BE2C (cell line): ENCODE data around the gene CCDC47.
"Not testable (repeated sequence)": the region's sequence is repeated elsewhere in the genome, so short reads cannot be mapped to it uniquely, and the experiment has no call there.

Experiments used
- DNase-seq: peaks from one replicate; pipeline ENCODE4 v3.0.0-alpha.2; 2020
- H3K27me3 ChIP-seq: fragments of 250-450 bp; sonication (Bioruptor Pico); 2 replicates; pipeline ENCODE4 v1.5.1; 2020; ENCODE audit warnings: mild to moderate bottlenecking
- H3K36me3 ChIP-seq: fragments of 250-450 bp; sonication (Bioruptor Pico); 2 replicates; pipeline ENCODE4 v1.5.1; 2020; ENCODE audit warnings: mild to moderate bottlenecking
- H3K4me1 ChIP-seq: fragments of 250-450 bp; sonication (Bioruptor Pico); 2 replicates; pipeline ENCODE4 v1.5.1; 2020
- H3K4me3 ChIP-seq: 2 replicates; pipeline ENCODE4 v1.5.1; 2011; ENCODE audit warnings: low read depth, low read length
- H3K9me3 ChIP-seq: fragments of 250-450 bp; sonication (Bioruptor Pico); 2 replicates; pipeline ENCODE4 v1.5.1; 2020
- TF ChIP-seq, protein P1 (sequence below): IDR thresholded peaks from 2 replicates; pipeline ENCODE4 v1.5.1; 2012; ENCODE audit warnings: mild to moderate bottlenecking, low read depth, low read length

Gene CCDC47

DNA sequence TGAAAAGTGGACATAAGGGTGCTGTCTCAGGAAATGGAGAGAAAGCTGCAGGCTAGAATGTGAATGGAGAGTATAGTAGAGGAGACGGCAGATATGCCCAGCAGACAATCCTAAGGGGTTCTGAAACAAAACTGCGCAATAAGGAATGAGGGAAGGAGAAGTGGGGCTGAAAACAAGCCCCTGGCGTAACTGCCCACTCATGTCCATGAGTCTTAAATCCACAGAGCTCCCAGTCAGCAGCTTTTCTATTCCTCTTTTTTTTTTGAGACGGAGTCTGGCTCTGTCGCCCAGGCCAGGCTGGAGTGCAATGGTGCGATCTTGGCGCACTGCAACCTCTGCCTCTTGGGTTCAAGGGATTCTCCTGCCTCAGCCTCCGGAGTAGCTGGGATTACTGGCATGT, 37.7 kb downstream of the CCDC47 start:
- Histone ChIP-seq H3K36me3 (no peaks in the 10 kb centered on the region), H3K4me1 (no peaks in the 10 kb centered on the region), H3K4me3 (no peak overlapping the region), H3K9me3 (no peaks in the 10 kb centered on the region), H3K27me3 (no peaks in the 10 kb centered on the region)
- TF ChIP-seq, protein P1, sequence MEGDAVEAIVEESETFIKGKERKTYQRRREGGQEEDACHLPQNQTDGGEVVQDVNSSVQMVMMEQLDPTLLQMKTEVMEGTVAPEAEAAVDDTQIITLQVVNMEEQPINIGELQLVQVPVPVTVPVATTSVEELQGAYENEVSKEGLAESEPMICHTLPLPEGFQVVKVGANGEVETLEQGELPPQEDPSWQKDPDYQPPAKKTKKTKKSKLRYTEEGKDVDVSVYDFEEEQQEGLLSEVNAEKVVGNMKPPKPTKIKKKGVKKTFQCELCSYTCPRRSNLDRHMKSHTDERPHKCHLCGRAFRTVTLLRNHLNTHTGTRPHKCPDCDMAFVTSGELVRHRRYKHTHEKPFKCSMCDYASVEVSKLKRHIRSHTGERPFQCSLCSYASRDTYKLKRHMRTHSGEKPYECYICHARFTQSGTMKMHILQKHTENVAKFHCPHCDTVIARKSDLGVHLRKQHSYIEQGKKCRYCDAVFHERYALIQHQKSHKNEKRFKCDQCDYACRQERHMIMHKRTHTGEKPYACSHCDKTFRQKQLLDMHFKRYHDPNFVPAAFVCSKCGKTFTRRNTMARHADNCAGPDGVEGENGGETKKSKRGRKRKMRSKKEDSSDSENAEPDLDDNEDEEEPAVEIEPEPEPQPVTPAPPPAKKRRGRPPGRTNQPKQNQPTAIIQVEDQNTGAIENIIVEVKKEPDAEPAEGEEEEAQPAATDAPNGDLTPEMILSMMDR = no peak
- DNase-seq = no peak

DNA sequence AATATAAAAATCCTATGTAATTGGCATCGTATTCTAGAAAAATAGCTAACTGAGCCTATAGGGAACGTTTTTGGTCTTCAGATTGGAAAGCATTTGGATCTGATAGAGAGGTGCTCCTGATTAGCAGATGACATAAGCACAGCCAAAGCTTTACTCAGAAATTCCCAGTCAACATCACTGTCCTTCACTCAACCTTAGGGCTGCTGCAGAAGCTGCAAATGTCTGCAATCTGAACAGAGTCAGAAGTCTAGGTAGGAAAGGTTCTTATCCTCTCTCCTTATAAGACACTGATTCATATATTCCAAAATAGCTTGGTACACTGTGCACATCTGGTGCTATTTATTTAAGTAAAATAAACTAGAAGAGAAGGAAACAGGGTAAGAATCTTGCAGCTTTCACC, 51.0 kb downstream of the CCDC47 start:
- Histone ChIP-seq H3K4me3 (no peak overlapping the region), H3K27me3 (no peaks in the 10 kb centered on the region), H3K36me3 (peaks cover 9% of the 10 kb centered on the region), H3K9me3 (no peaks in the 10 kb centered on the region), H3K4me1 (peaks cover 13% of the 10 kb centered on the region)
- TF ChIP-seq, protein P1 = no peak
- DNase-seq = no peak

GRCh38 chr17:63720194-63720593, 53.2 kb downstream of the CCDC47 start:
- not testable (repeated sequence) for DNase-seq, H3K9me3 ChIP-seq, H3K27me3 ChIP-seq, H3K4me3 ChIP-seq, H3K36me3 ChIP-seq
- H3K4me1 ChIP-seq = peaks cover 13% of the 10 kb centered on the region

GRCh38 chr17:63718988-63719387, 54.4 kb downstream of the CCDC47 start:
- DNase-seq = no peak
- peaks cover 13% of the 10 kb centered on the region for H3K4me1 ChIP-seq
- TF ChIP-seq, protein P1 = no peak

GRCh38 chr17:63716426-63716825, 57.0 kb downstream of the CCDC47 start:
- Histone ChIP-seq H3K4me3 (no peak overlapping the region), H3K27me3 (no peaks in the 10 kb centered on the region), H3K4me1 (no peaks in the 10 kb centered on the region), H3K36me3 (no peaks in the 10 kb centered on the region; the same call in 1 of the 2 replicates), H3K9me3 (no peaks in the 10 kb centered on the region)
- TF ChIP-seq, protein P1 = no peak
- DNase-seq = no peak

More at GRCh38 chr17:63718988-63719387, 54.4 kb downstream of the CCDC47 start:
- no peaks in the 10 kb centered on the region; the same call in 1 of the 2 replicates for H3K36me3 ChIP-seq
- H3K4me3 ChIP-seq = no peak overlapping the region
- no peaks in the 10 kb centered on the region for H3K9me3 ChIP-seq
- no peaks in the 10 kb centered on the region for H3K27me3 ChIP-seq

DNA sequence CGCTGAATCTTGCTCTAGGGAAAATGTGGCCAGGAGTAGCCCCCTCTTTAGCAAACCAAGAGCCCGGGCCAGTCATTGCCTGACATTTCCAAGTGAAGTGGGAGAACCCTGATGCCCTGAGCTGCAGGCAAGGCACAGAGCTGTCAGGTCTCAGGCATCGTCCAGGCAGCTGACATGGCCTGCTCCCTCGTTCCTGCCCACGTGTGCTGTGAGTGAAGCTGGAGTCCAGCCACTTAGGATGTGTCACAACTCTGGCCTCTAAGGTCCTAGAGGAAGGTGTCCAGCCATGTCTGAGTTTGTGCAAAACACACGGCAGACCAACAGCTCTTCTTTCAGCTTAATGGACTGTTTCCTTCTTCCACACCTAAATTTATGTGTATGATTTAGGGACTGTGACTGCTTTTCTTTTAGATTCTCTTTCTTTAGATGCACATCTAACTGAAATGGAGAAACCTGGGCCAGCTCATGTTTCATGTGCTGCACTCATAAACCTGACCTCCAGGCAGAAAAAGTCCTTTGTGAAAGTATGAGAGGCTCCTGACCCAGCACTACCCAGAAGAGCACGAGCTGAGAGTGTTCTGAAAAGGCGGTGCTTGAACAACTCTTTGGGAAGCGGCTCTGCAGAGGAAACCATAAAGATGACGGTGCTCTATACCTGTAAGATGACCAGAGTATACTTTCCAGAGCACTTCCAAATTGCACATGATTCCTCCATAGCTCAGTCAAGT, 58.7 kb downstream of the CCDC47 start:
- Histone ChIP-seq H3K27me3 (no peaks in the 10 kb centered on the region), H3K9me3 (no peaks in the 10 kb centered on the region), H3K4me1 (no peaks in the 10 kb centered on the region), H3K36me3 (peaks cover 6% of the 10 kb centered on the region), H3K4me3 (no peak overlapping the region)
- no peak for DNase-seq
- TF ChIP-seq, protein P1 = 0 out of 2 replicates have a peak, but pooled peaks have one; percentile 2
